ENCODE data around the gene ING5. TPM values are rescaled to one million over a fixed set of nuclear protein-coding genes. Genes with fewer than 3 reads are reported as not detected.

ING5 gene
- total RNA-seq, 1 experiment from 2014 or later, result 45.9 TPM

DNA sequence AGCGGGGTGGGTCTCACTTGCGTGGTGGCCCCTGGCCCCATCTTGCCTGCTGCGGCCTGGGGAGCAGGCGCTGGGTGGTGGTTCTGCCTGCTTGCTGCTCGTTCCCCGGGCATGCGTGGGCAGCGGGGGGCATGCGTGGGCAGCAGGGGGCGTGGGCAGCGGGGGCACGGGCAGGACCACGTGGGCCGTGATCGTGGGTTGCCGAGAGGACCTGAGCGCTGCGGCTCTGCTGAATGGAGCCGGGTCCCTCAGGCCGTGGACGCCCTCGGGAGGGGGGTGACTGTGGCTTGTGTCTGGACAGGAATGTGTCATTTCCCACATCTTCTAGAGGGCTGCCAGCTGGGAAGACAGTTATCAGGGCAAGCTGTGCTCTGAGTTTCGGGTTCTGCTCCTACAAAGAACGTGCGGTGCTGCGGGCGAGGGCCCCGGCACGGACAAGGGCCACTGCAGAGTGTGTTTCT lies 66.4 kb downstream of the ING5 start:
- no peak overlapping the region for H3K4me2 ChIP-seq (ENCODE audit: low read length)
- POLR2A ChIA-PET, result no interaction called here
- DNase-seq (ENCODE audit: low read depth, low spot score) (no peak), ATAC-seq (no peak)
- H4K20me1 ChIP-seq (ENCODE audit: insufficient read depth), result no peaks in the 10 kb centered on the region
- TF ChIP-seq ZFX (IDR thresholded peaks at IDR 0.05), result no peak
- TF ChIP-seq YY1 (IDR thresholded peaks at IDR 0.05; ENCODE audit: extremely low read depth, insufficient replicate concordance, low read depth, low read length), result no peak
- TF ChIP-seq, protein P1, sequence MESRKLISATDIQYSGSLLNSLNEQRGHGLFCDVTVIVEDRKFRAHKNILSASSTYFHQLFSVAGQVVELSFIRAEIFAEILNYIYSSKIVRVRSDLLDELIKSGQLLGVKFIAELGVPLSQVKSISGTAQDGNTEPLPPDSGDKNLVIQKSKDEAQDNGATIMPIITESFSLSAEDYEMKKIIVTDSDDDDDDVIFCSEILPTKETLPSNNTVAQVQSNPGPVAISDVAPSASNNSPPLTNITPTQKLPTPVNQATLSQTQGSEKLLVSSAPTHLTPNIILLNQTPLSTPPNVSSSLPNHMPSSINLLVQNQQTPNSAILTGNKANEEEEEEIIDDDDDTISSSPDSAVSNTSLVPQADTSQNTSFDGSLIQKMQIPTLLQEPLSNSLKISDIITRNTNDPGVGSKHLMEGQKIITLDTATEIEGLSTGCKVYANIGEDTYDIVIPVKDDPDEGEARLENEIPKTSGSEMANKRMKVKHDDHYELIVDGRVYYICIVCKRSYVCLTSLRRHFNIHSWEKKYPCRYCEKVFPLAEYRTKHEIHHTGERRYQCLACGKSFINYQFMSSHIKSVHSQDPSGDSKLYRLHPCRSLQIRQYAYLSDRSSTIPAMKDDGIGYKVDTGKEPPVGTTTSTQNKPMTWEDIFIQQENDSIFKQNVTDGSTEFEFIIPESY (IDR thresholded peaks at IDR 0.05; ENCODE audit: extremely low read depth, insufficient replicate concordance, low read length), result no peak
- no peak for TF ChIP-seq POLR2A (IDR thresholded peaks at IDR 0.05; ENCODE audit: borderline replicate concordance, extremely low read depth, insufficient read depth, insufficient read length)
- TF ChIP-seq, protein P2, sequence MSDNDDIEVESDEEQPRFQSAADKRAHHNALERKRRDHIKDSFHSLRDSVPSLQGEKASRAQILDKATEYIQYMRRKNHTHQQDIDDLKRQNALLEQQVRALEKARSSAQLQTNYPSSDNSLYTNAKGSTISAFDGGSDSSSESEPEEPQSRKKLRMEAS (IDR thresholded peaks at IDR 0.05), result no peak
- no peak for TF ChIP-seq SRF (IDR thresholded peaks at IDR 0.05; ENCODE audit: low read depth)
- no peak for TF ChIP-seq ZNF274 (IDR thresholded peaks at IDR 0.05; ENCODE audit: low read depth, low read length)
- no peak for TF ChIP-seq EZH2phosphoT487 (IDR thresholded peaks at IDR 0.05; ENCODE audit: borderline replicate concordance)
- no peak for TF ChIP-seq TCF7L2 (IDR thresholded peaks at IDR 0.05; ENCODE audit: borderline replicate concordance, extremely low read depth, insufficient read depth, insufficient read length)
- TF ChIP-seq ELF1 (IDR thresholded peaks at IDR 0.05; ENCODE audit: borderline replicate concordance, low read depth), result no peak
- TF ChIP-seq EZH2 (IDR thresholded peaks at IDR 0.05), result no peak
- TF ChIP-seq CTCF (IDR thresholded peaks at IDR 0.05 in 2 of 3, conservative IDR thresholded peaks at IDR 0.05 in 1 of 3; ENCODE audit: borderline replicate concordance in 1 of 3, insufficient read depth in 1 of 3, low read depth in 2 of 3, low read length in 2 of 3), result no peak
- no peak for TF ChIP-seq FOSL1 (IDR thresholded peaks at IDR 0.05; ENCODE audit: low read depth)
- TF ChIP-seq ATF3 (IDR thresholded peaks at IDR 0.05), result no peak
- no peak overlapping the region for H3K4me3 ChIP-seq (replicated peaks in 1 of 2; ENCODE audit: low read depth in 1 of 2, low read length in 2 of 2)
- RAD21 ChIA-PET (ENCODE audit: low non-redundant PET in 1 of 2, low total read pairs in 2 of 2, uncharacterized antibody in 2 of 2, unreplicated experiment in 2 of 2), result no interaction called here
- H3K27ac ChIP-seq (ENCODE audit: low read depth, low read length), result no peak overlapping the region
- no peaks in the 10 kb centered on the region for H3K79me2 ChIP-seq (ENCODE audit: insufficient read depth, low read length)
- H3K4me1 ChIP-seq (ENCODE audit: control insufficient read depth in 1 of 2, insufficient read depth in 2 of 2, low read length in 2 of 2), result no peaks in the 10 kb centered on the region
- intact Hi-C loops (cut with micrococcal nuclease), result no loop called here
- no peaks in the 10 kb centered on the region for H3K36me3 ChIP-seq (ENCODE audit: control insufficient read depth in 1 of 2, insufficient read depth in 2 of 2, low read length in 2 of 2)
- TSS peak; percentile 32 for BruUV-seq (replicated peaks)
- no peak overlapping the region for H2AFZ ChIP-seq (ENCODE audit: low read depth, low read length, poor library complexity, severe bottlenecking)
- H3K9me3 ChIP-seq (ENCODE audit: control insufficient read depth in 1 of 2, insufficient read depth in 1 of 2, low read depth in 1 of 2, low read length in 2 of 2), result no peaks in the 10 kb centered on the region
- no peaks in the 10 kb centered on the region for H3K27me3 ChIP-seq (ENCODE audit: insufficient read depth, low read length)
- CTCF ChIA-PET, result no interaction called here
- no peak overlapping the region for H3K9ac ChIP-seq (ENCODE audit: low read length)
- no peaks in the 10 kb centered on the region for H3K9me2 ChIP-seq (ENCODE audit: insufficient read depth)
